GM13976 (cell line): Measurements from ENCODE around the gene DBT.

Experiments
- DNase-seq: peaks from one replicate; pipeline ENCODE4 v3.0.0; 2012; ENCODE audit warnings: low spot score
- in situ Hi-C: fragments of 300-500 bp; cut with MboI; formaldehyde crosslinking; loops from one replicate; pipeline ENCODE4 v1.12.0; 2022; ENCODE audit warnings: low sequenced_read_pairs, mixed read lengths, inconsistent platforms; ENCODE audit not compliant: unreplicated experiment
- TF ChIP-seq, protein P1 (sequence below): IDR thresholded peaks from 2 replicates; pipeline ENCODE4 v1.5.1; 2012; ENCODE audit warnings: borderline replicate concordance, mild to moderate bottlenecking; ENCODE audit not compliant: insufficient read depth; ENCODE audit errors: extremely low read depth, missing control alignments, control extremely low read depth

Gene DBT

DNA sequence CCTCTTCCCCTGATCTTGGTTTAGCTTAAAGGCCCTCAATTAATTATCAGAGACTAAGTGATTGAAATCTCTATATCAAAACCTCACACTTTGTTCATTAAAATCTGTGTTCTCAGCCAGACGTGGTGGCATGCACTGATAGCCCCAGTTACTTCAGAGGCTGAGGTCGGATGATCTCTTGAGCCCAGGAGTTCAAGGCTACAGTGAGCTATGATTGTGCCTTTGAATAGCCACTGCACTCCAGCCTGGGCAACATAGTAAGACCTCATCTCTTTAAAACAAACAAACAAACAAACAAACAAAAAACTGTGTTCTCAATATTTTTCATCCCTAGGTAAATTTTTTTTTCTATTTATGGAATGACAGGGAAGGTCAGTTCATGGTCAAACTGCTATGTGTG, 98.0 kb downstream of the DBT start:
- TF ChIP-seq, protein P1, sequence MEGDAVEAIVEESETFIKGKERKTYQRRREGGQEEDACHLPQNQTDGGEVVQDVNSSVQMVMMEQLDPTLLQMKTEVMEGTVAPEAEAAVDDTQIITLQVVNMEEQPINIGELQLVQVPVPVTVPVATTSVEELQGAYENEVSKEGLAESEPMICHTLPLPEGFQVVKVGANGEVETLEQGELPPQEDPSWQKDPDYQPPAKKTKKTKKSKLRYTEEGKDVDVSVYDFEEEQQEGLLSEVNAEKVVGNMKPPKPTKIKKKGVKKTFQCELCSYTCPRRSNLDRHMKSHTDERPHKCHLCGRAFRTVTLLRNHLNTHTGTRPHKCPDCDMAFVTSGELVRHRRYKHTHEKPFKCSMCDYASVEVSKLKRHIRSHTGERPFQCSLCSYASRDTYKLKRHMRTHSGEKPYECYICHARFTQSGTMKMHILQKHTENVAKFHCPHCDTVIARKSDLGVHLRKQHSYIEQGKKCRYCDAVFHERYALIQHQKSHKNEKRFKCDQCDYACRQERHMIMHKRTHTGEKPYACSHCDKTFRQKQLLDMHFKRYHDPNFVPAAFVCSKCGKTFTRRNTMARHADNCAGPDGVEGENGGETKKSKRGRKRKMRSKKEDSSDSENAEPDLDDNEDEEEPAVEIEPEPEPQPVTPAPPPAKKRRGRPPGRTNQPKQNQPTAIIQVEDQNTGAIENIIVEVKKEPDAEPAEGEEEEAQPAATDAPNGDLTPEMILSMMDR, result no peak
- DNase-seq, result no peak
- in situ Hi-C loops, result no loop called here

GRCh38 chr1:100147875-100148274, 101.8 kb downstream of the DBT start:
- DNase-seq, result no peak
- in situ Hi-C loops, result no loop called here
- TF ChIP-seq, protein P1, result no peak

GRCh38 chr1:100146958-100147357, 102.7 kb downstream of the DBT start:
- TF ChIP-seq, protein P1, result no peak
- in situ Hi-C loops, result no loop called here
- no peak for DNase-seq

DNA sequence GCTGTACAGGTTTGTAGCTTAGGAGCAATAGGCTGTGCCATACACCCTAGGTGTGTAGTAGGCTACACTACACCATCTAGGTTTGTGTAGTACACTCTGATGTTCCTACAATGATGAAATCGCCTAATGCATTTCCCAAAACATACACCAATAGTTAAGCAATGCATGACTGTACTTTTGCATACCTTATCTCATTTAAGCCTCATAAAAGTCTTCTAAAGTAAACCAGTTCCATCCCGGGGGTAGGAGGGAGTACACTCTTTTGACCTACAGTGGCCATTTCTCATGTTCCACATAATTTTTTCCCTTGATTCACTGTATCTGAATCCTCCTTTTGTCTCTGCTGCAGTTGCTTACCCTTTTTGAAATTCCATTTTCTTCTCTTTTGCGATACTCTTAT, 104.5 kb downstream of the DBT start:
- DNase-seq, result no peak
- in situ Hi-C loops, result no loop called here
- TF ChIP-seq, protein P1, result no peak

DNA sequence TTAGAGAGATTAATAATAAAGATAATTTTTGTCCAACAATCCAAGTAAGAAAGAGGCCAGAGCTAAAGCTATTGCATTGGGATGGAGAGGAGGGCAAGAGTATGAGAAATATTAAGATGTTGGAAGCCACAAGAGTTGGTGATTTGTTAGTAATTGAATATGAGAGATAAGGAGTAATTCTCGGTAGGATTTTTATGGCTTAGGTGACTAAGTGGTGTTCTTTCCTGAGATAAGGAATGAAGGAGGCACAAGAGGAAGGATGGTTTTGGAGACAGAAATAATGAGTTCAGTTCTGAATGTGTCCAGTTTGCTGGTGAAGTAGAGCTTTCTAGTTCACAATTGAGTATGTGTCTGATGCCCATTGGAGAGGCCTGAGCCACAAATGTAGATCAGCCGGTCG, 107.3 kb downstream of the DBT start:
- TF ChIP-seq, protein P1, result no peak
- in situ Hi-C loops, result no loop called here
- no peak for DNase-seq

DNA sequence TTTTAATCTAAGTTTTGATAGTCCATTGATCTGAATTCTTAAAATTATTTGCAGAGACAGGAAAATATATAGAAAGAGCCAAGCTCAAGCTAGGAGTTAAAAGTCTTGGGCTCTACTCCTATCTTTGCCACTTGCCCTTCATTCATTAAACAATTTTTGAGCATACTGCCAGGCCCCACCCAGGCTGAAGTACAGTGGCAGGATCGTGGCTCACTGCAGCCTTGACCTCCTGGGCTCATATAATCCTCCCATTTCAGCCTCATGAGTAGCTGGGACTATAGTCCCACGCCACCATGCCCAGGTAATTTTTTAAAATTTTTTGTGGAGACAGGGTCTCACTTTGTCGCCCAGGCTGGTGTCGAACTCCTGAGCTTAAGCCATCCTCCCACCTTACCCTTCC, 108.4 kb downstream of the DBT start:
- TF ChIP-seq, protein P1, result no peak
- no peak for DNase-seq
- in situ Hi-C loops, result no loop called here

- in situ Hi-C loops, result loop anchor here (10.0 kb wide), 1 partner anchor 323 kb away; no protein-coding TSS in a partner anchor
- TF ChIP-seq, protein P1, result no peak
- no peak for DNase-seq
These were observed 112.0 kb downstream of the DBT start for GRCh38 chr1:100137602-100138001.
